GM12874 (cell line): ENCODE data around the gene SLC12A4.

Source experiments
- TF ChIP-seq, protein P1 (sequence below): IDR thresholded peaks from 2 replicates; pipeline ENCODE4 v1.5.1; 2011; ENCODE audit warnings: low read depth, mild to moderate bottlenecking, control low read depth, low read length, moderate library complexity; ENCODE audit not compliant: insufficient read depth

SLC12A4 gene

DNA sequence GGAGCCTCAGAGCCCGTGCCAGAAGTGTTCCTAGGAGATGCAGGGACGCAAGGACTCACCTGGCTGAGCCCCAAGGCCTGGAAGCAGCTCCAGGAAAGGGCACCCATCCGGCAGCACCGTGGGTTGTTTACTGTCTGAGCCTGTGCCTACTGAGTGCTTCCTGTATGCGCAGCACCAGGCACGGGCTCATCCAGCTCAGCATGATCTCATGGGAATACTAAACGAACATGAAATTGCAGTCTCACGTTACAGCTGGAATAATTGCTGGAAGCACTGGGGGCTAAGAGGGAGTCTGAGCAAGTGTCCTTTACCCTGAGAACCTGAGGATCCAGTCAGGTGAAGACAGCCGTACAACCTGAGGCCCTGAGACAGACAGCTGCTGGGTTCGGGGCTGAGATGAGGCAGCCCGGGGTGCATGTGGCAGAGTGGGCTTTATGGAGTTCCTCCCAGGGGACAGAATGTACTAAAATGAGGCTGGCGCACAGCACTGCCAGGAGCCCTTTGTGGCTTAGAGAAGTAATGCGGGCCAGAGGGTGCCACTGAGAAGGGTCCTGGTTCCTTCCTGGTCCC lies 42.2 kb downstream of the SLC12A4 start:
- TF ChIP-seq, protein P1, sequence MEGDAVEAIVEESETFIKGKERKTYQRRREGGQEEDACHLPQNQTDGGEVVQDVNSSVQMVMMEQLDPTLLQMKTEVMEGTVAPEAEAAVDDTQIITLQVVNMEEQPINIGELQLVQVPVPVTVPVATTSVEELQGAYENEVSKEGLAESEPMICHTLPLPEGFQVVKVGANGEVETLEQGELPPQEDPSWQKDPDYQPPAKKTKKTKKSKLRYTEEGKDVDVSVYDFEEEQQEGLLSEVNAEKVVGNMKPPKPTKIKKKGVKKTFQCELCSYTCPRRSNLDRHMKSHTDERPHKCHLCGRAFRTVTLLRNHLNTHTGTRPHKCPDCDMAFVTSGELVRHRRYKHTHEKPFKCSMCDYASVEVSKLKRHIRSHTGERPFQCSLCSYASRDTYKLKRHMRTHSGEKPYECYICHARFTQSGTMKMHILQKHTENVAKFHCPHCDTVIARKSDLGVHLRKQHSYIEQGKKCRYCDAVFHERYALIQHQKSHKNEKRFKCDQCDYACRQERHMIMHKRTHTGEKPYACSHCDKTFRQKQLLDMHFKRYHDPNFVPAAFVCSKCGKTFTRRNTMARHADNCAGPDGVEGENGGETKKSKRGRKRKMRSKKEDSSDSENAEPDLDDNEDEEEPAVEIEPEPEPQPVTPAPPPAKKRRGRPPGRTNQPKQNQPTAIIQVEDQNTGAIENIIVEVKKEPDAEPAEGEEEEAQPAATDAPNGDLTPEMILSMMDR, result no peak

DNA sequence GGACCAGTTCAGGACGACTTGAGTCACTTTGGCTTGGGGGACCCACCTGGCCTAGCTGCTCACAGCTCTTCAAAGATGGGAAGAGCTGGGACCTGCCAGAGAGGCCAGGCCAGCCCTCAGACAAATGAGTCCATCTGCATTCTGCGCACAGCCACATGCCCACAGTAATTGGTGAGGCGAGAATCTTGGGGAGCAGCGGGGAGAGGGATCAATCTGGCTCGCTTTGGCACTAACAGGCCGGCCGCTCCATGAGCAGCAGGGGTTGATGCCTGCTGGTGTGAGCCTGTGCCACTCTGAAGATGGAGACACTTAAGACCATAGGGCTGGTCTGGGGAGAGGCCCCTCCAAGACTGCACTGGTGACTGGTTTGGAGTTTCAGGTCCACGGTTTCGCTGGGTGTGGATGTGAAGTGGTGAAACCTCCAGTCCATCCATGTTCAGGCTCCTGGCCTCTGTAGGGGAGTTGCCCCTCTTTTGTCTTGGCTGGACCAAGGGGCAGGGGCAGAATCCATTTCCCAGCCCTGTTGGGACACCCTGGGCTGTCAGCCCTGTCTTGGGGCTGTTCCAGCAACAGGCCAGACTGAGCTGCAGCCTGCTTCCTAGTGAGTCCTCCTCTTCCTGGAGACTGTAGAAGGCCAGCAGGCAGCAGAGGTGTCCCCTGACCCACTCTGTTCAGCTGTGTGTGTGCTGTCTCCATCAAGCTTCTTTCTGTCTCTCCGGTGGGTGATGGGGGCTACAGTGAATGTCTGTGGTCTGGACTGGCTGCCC lies 44.1 kb downstream of the SLC12A4 start:
- TF ChIP-seq, protein P1, result no peak

DNA sequence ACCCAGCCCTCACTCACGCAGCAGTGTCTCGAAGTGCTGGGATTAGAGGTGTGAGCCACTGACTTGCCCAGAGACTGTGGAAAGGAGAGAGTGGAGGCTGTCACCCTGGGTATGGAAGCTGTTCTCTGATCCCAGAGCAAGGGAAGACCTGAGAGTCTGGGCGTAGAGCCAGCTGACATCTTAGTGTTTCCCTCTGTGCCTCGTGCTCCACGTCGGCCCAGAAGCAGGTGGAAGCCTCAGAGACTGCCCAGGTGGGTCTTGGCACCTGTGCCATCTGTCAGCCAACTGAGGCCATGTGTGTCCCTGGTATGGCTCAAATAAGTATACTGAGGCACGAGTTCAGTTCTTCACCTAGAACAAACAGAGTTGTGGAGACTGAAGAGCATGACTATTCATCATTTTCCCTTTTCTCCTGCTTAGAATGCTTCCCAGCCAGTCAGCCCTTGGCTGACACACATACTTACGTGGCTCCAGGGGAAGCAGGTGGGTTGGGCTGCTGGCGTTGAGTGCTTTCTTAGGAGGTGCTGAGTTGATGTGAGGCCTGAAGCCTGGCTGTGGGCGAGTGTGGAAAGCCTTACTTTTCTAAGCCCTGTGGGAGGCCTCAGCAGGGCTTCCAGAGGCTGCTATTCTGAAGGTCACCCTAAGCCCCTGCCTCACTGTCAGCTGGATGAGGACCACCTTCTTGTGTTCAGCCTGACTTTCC lies 44.9 kb downstream of the SLC12A4 start:
- TF ChIP-seq, protein P1, result no peak

DNA sequence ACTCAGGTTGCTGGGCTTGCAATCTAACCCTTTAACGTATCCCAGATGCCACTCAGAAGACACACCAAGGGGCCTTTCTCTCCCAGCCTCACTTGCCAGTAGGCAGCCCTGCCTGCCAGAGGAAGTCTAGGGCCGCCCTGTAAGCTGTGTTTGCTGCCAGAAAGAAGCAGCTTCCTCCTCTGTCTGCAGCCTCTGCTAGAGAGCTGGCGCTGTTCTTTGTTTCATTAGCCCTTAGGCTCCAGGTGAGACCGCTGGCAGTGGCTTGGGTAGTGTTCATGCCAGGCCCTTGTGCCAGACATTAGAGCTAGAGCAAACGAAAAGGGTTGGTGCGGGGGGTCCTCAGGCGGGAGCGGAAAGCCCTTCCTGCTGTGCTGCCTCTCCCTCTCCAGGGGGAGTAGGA lies 45.7 kb downstream of the SLC12A4 start:
- TF ChIP-seq, protein P1, result no peak

DNA sequence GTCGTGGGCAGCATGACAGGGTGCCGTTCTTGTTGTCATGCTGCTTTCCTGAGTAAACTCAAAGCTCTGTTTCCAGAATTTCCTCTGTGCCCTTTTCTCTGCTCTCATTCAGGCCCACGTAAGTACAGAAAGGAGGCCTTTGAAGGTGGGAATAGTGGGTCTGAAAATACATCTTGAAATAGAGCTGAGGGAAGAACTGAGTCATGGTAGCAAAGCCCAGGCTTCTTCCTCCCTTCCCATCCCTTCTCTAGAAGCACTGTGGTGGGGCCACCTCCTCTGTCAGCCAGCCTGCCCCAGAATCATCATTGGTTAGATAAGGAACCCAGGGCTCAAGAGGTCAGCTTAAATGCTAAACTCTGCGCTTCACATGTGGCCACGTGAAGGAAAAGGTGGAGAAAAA lies 46.2 kb downstream of the SLC12A4 start:
- TF ChIP-seq, protein P1, result no peak

DNA sequence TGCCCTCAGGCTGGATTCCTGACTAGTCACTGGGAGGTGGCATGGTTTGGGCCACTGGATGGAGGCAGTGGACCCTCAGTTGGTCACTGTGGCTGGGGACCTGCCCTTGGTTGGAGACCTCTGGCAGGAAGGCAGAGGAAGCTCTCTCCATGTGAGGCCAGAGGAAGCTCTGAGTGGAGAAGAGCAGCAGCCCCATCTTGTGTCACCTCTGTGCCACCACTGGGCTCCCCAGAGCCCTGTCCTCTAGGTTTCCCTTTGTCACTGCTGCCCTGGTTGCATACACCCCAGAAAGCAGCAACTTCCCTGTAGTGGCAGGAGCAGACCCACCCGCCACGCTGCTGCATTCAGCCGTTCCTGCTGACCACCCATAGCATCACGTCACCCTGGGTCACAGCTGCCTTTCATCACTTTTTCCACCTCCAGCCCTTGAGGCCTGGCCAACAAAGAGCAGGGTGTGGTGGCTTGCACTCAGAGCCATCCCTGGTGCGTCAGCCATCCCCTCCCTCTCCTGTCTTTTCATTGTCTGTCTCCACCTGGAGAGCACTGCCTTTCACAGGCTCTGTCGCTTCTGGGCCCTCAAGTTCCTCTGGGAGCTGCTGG lies 48.7 kb downstream of the SLC12A4 start:
- TF ChIP-seq, protein P1, result no peak

DNA sequence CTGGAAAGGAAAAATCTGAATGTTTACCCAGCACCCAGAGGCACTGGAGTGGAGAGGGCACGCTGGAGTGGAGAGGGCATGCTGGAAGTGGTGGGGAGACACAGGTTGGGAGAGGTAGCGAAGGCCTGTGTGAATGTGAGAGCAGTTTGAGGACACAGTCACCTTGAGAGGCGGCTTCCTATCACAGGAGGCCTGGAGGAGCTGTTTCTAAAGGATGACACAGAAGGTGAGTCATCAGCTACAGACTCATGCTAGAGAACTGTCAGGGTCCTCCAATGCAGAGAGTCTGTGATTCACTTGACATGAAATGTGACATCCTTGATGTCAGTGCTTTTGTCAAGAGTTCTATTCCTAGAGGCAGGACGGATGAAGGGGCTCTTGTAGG lies 50.6 kb downstream of the SLC12A4 start:
- TF ChIP-seq, protein P1, result no peak
